ENCODE data around the gene MSH2. TPM values are rescaled to one million over a fixed set of nuclear protein-coding genes. Genes with fewer than 3 reads are reported as not detected.

MSH2 gene
- total RNA-seq, 1 donor from 2014 or later: 13.1 TPM

DNA sequence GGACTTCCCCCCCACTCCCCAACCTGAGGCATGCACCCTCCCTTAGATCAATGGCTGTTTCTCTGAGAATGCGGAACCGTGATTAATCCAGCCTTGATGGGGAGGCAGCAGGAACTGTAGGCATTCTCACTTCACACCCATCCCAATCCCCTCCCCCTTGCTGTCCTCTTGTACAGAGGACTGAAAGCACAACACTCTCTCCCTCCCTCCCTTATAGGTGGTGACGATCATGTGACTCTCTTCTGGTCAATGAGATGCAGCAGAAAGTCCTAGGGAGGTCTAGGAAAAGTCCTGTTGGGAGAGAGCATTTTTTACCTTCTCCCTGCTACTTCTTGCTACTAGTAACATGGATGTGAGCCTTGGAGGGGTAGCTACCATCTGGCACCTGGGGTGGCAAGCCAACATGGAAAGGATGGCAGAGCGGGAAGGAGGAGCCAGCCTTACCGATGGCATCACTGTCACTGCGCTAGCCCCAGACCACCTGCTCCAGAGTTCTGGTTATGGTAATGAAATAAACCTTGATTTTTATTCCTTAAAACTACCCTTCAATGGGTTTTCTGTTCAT lies 106.9 kb downstream of the MSH2 start:
- no peaks in the 10 kb centered on the region for H3K27me3 ChIP-seq (ENCODE audit: low read depth)
- intact Hi-C loops (cut with DNase I): no loop called here
- H3K4me3 ChIP-seq: no peak overlapping the region
- H3K4me1 ChIP-seq: no peaks in the 10 kb centered on the region
- DNase-seq (no peak), ATAC-seq (no peak)
- no peak for TF ChIP-seq CTCF (IDR thresholded peaks at IDR 0.05)
- no peaks in the 10 kb centered on the region for H3K9me3 ChIP-seq
- H3K27ac ChIP-seq: no peak overlapping the region
- H3K36me3 ChIP-seq: no peaks in the 10 kb centered on the region

- Histone ChIP-seq H3K27ac (no peak overlapping the region), H3K9me3 (no peaks in the 10 kb centered on the region), H3K36me3 (no peaks in the 10 kb centered on the region), H3K4me3 (no peak overlapping the region), H3K27me3 (ENCODE audit: low read depth) (no peaks in the 10 kb centered on the region), H3K4me1 (no peaks in the 10 kb centered on the region)
- ATAC-seq: no peak
- intact Hi-C loops (cut with DNase I): no loop called here
- TF ChIP-seq CTCF (IDR thresholded peaks at IDR 0.05): no peak
- no peak for DNase-seq
Observed at GRCh38 chr2:47510745-47511144, 107.8 kb downstream of the MSH2 start.

DNA sequence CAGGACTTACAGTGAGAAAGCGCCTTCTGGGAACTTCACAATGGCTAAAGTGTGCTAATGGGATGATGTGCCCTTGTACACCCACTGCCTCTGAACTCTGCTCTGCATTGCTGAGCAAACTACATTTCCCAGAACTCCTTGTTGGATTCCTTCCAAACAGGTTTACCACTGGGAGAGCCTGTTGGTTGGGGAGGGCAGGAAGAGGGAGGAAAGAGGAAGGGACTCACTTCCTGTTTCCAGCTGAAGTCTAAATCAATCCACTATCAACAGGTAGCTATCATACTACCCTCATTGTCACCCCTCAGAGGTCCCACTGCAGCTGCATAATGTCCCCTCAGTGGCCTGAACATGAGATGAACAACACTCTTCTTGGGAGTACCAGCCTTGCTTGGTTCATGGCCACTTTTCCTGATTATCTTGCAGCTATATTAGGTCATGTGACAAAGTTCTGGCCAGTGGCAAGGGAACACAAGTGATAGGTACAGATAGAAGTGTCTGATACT lies 109.7 kb downstream of the MSH2 start:
- no peak overlapping the region for H3K27ac ChIP-seq
- no peaks in the 10 kb centered on the region for H3K36me3 ChIP-seq
- DNase-seq (no peak), ATAC-seq (no peak)
- intact Hi-C loops (cut with DNase I): no loop called here
- no peak for TF ChIP-seq CTCF (IDR thresholded peaks at IDR 0.05)
- H3K9me3 ChIP-seq: no peaks in the 10 kb centered on the region
- H3K4me3 ChIP-seq: no peak overlapping the region
- H3K27me3 ChIP-seq (ENCODE audit: low read depth): no peaks in the 10 kb centered on the region
- H3K4me1 ChIP-seq: no peaks in the 10 kb centered on the region

GRCh38 chr2:47513981-47514520 lies 111.1 kb downstream of the MSH2 start:
- H3K27ac ChIP-seq: no peak overlapping the region
- intact Hi-C loops (cut with DNase I): no loop called here
- no peak overlapping the region for H3K4me3 ChIP-seq
- H3K36me3 ChIP-seq: no peaks in the 10 kb centered on the region
- peaks cover 4% of the 10 kb centered on the region for H3K27me3 ChIP-seq (ENCODE audit: low read depth)
- DNase-seq: no peak
- no peaks in the 10 kb centered on the region for H3K4me1 ChIP-seq
- no peak for ATAC-seq
- no peaks in the 10 kb centered on the region for H3K9me3 ChIP-seq
- TF ChIP-seq CTCF (IDR thresholded peaks at IDR 0.05): no peak

- H3K36me3 ChIP-seq: no peaks in the 10 kb centered on the region
- peaks cover 4% of the 10 kb centered on the region for H3K4me1 ChIP-seq
- intact Hi-C loops (cut with DNase I): no loop called here
- no peak overlapping the region for H3K4me3 ChIP-seq
- TF ChIP-seq CTCF (IDR thresholded peaks at IDR 0.05): no peak
- no peak for DNase-seq
- no peak for ATAC-seq
- peaks cover 18% of the 10 kb centered on the region for H3K27me3 ChIP-seq (ENCODE audit: low read depth)
- H3K9me3 ChIP-seq: no peaks in the 10 kb centered on the region
- no peak overlapping the region for H3K27ac ChIP-seq
Observed at GRCh38 chr2:47516360-47517104, 113.6 kb downstream of the MSH2 start.
